Measurements from ENCODE around the gene LRIG2.
"Not testable (repeated sequence)": the region's sequence is repeated elsewhere in the genome, so short reads cannot be mapped to it uniquely, and the experiment has no call there.

The LRIG2 gene

DNA sequence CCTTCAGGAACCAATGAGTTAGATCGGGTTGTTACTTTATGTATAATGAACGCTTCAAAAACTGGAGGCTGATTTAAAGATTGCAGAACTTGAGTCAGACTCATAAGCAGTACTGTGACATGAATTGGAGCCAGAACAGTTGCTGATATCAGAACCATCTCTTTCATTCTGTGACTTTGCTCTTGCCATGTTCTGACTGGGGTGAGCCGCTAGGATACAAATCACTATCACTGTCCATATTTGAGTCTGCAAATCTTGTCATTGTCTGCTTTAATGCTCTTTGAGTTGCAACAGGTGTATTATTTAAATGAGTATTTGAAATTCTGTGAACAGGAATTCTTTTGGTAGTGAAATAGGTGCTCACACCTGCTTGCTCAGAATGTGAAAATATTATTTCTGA is 52.5 kb downstream of the LRIG2 start:
- DNase-seq (ENCODE audit: low read depth in 2 of 3, low spot score in 2 of 3): no peak

GRCh38 chr1:113126207-113126606 is 53.2 kb downstream of the LRIG2 start:
- DNase-seq (ENCODE audit: low read depth in 2 of 3, low spot score in 2 of 3): no peak

GRCh38 chr1:113128116-113128515 is 55.1 kb downstream of the LRIG2 start:
- no peak for DNase-seq (ENCODE audit: low read depth in 2 of 3, low spot score in 2 of 3)

DNA sequence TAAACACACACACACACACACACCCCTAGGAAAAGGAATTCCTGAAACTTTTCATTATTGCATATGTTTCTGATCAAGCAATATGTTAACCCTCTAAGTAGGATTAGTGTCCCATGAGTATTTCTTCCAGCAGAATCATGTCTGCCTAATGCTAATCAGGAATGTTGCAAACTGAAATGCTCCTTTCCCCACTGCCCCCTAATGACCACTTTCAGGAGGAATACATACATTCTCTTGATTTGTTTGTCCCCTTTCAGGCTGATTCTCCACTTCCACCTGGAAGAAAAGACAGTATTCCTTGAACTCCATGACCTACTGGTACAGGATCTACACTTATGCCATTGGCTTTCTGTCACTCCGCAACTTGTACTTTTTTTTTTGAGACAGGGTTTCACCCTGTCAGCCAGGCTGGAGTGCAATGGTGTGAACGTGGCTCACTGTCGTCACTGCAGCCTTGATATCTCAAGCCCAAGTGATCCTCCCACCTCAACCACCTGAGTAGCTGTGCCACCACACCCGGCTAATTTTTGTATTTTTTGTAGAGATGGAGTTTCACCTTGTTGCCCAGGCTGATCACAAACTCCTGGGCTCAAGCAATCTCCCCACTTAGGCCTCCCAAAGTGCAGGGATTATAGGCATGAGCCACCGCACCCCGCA is 56.7 kb downstream of the LRIG2 start:
- DNase-seq (ENCODE audit: low read depth in 2 of 3, low spot score in 2 of 3): no peak

DNA sequence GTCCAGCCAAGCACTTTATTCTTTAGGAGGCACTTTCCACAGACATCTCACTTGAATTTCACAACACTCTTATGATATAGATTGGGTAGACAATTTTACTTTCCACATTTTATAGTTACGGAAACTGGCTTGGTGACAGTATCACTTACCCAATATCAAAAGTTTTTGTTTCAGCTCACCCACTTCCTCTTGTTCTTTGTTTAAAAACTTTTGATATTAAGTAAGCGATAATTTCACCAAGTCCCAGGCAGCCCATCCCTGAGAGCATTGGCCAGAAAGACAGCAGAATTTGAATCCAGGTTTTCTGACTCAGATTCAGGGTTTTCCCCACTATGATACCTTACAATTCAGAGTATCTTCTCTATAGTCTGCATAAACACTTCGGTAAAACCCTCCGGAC is 60.0 kb downstream of the LRIG2 start:
- no peak for DNase-seq (ENCODE audit: low read depth in 2 of 3, low spot score in 2 of 3)

DNA sequence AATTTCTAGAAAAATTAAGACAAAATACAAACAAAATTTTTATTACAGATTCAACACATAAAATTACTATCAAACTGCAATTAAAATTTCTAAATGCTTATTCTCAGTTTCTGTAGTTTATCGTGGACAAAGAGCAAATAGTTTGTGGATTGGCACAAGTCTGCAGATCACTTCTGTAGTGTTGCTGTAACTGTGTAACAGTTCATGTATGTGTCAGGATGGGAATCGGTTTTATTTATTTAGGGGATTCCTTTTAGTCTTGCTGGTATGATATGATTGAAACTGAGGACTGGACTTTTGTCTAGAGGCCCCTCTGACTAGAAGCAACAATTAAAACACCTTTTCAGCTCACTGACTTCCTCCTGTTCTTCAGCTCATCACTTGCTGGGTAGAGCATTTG is 60.8 kb downstream of the LRIG2 start:
- DNase-seq (ENCODE audit: low read depth in 2 of 3, low spot score in 2 of 3): no peak

- no peak for DNase-seq (ENCODE audit: low read depth in 2 of 3, low spot score in 2 of 3)
These were observed 62.5 kb downstream of the LRIG2 start for GRCh38 chr1:113135460-113135859.

DNA sequence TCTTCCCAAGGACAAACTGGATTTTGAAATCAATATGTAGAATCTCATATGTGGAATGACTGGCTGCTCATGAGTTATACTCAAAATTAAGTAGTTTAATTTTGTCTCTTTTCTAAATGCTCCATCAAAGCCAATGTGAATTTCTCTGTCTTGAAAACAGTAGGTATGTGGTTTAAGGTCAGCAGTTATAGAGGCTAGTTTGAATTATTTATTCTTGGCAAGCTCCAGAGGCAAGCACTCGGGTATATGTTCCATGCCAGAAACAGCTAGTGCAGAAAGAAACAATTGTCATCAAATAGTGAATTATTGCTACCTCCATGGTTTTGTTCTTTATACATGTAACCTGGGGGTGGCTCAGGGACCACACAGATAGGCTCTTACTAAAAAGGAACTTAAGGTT is 63.5 kb downstream of the LRIG2 start:
- DNase-seq (ENCODE audit: low read depth in 2 of 3, low spot score in 2 of 3): no peak

DNA sequence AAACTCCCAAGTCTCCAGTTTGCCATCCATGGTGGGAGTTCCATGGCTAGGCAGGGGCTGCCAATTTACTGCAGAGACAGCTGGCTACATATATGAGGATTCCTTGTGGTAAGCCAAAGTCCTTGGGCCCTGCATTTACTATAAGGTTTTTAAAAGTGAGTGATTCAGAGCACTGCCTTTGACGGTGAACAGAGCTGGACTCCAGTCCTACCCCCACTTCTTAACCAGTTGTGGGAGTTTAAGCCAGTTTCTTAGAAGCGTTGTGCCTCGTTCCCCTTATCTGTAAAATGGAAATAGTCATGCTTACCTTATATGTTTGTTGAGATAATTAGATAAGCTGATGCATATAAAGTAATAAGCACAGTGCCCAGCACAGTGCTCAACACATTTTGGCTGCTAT is 64.6 kb downstream of the LRIG2 start:
- no peak for DNase-seq (ENCODE audit: low read depth in 2 of 3, low spot score in 2 of 3)

- DNase-seq (ENCODE audit: low read depth in 2 of 3, low spot score in 2 of 3): no peak
These were observed 65.8 kb downstream of the LRIG2 start for GRCh38 chr1:113138778-113139177.

- DNase-seq (ENCODE audit: low read depth in 2 of 3, low spot score in 2 of 3): no peak
These were observed 67.2 kb downstream of the LRIG2 start for GRCh38 chr1:113140176-113140575.

DNA sequence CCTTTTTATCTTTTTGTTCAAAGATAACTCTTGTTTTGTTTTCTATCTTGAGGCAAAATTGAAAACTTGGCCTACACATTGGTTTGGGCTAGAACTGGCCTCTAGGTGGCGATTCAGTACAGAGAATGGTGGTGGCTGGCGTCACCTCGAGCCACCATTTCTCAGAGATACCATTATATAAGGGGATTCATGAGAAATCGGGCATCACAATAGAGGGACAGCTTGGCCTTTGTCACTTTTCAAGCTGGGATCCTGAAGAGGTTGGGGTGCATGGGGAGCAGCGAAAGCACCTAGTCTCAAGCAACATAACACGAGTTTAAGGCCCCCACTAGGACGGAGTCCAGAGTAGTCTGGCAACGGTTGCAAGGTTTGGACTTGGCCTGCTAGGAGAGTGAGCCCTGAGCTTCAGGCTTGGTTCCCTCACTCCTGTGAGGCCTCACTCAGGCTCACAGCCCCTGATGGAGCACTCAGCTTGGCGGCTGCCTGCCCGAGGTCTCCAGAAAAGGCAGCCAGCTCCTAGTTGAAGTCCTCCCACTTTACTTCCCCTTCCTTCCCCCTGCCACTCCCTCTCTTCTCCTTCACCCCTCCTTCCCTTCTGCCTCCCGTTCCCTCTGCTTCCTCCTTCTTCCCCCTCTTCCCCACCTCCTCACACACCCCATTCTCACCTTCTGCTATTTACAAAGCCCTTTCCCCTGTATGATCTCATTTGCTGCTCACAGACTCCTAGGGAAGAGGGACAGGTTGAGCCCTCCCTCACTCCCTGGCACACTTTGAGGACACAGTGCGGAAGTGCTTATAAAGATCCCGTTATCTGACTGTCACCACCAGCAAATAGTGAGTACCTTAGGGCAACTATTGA is 67.8 kb downstream of the LRIG2 start:
- peak in 2 of 3 experiments; percentile 5 to 9 for DNase-seq (ENCODE audit: low read depth in 2 of 3, low spot score in 2 of 3)

- no peak for DNase-seq (ENCODE audit: low read depth in 2 of 3, low spot score in 2 of 3)
These were observed 68.9 kb downstream of the LRIG2 start for GRCh38 chr1:113141650-113142473.

- DNase-seq (ENCODE audit: low read depth in 2 of 3, low spot score in 2 of 3): no peak
These were observed 69.8 kb downstream of the LRIG2 start for GRCh38 chr1:113142791-113143190.

GRCh38 chr1:113146242-113147072 is 73.5 kb downstream of the LRIG2 start:
- no peak for DNase-seq (ENCODE audit: low read depth in 2 of 3, low spot score in 2 of 3)

GRCh38 chr1:113147073-113147625 is 74.2 kb downstream of the LRIG2 start:
- DNase-seq (ENCODE audit: low read depth in 2 of 3, low spot score in 2 of 3): no peak

DNA sequence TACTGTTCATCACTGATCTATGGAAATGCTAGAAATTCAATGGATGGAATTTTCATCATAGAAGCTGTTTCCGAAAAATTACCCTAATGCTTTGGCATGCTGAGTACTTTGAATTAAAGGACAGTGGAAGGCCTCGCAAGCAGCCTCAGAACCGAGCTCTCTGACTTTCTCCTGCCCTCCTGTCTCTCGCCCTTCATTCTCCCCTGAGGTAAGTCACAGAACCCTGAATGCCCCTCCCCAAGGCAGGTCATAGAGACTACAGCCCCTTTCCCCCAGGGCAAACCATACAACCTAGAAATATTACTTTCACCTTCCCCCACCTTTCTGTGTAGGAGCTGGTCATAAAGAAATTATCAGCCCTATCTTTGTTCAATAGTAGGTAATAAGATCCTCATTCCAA is 74.8 kb downstream of the LRIG2 start:
- DNase-seq (ENCODE audit: low read depth in 2 of 3, low spot score in 2 of 3): no peak

GRCh38 chr1:113150494-113150893 is 77.5 kb downstream of the LRIG2 start:
- not testable (repeated sequence) for DNase-seq (ENCODE audit: low read depth in 2 of 3, low spot score in 2 of 3)

DNA sequence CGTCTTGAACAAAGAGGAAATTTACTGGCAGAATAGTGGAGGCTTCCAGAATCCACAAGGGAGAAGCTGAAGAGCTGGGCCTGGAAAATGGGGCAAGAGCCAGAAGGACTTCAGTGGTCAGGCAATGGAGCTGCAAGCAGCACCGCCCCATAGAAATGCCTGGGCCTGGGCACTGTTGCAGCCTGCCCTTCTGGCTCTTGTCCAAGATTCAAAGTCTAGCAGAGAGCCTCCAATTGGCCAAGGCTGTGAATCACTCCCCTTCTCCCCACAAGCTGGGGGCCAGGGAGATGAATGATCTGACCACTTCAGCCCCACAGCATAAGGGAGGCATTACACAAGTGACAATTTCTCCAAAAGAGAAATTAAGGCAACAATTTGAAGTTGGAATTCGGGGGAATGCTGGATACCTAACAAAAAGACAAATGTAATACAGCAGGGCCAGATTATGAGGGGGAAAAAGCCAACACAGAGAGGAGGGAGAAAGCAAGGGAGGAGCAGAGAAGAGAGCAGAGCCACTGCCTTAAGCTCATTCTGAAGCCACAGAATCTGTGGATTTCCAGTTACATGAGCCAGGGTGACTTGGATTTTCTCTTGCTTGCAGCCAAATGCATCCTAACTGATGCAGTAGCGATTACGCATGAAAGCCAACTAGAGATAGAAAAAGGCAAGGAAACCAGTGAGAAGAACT is 80.3 kb downstream of the LRIG2 start:
- DNase-seq (ENCODE audit: low read depth in 2 of 3, low spot score in 2 of 3): no peak

DNA sequence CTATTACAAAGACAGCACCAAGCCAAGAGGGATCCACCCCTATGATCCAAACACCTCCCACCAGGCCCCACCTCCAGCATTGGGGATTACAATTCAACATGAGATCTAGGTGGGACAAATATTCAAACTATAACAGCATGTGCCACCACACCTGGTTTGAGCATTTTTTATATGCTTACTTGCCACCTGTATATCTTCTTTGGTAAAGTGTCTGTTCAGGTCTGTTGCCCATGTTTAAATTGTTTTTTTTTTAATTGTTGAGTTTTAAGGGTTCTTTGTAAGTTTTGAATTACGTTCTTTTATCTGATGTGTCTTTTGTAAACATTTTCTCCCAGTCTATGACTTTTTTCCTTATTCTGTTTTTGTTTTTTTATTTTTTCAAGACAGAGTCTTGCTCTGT is 83.4 kb downstream of the LRIG2 start:
- DNase-seq (ENCODE audit: low read depth in 2 of 3, low spot score in 2 of 3): no peak

Data from activated CD8-positive, alpha-beta memory T cell treated with anti-CD3 and anti-CD28 coated beads for 48 hours (primary cell).